HepG2 (cell line): ENCODE data around the gene SLCO3A1. TPM values are rescaled to one million over a fixed set of nuclear protein-coding genes. Genes with fewer than 3 reads are reported as not detected.
A peak's percentile ranks its signal among the peaks of the same experiment; 100 is the strongest.
"Not testable (repeated sequence)": the region's sequence is repeated elsewhere in the genome, so short reads cannot be mapped to it uniquely, and the experiment has no call there.

Experiments used
- ATAC-seq: fragments of 200-7000 bp; cut with Tn5 transposase; 3 replicates; pipeline ENCODE4 v1.9.1; 2020; ENCODE audit warnings: mild to moderate bottlenecking, moderate library complexity
- BruUV-seq: library from RNA; stranded (reverse); fragments of 400-500 nt; replicated peaks from 2 replicates; lab custom pipeline; 2021; lab: Mats Ljungman, UMichigan
- CTCF ChIA-PET: fragments of 300-600 bp; formaldehyde crosslinking; extraction: SDS; loops from one replicate; lab custom pipeline; 2021; ENCODE audit warnings: low total read pairs, inconsistent platforms, low intra/inter-chr PET ratio; lab: Yijun Ruan, JAX
- POLR2A ChIA-PET: fragments of 350-600 bp; sonication (Branson Sonifier 250); formaldehyde crosslinking; loops from one replicate; lab custom pipeline; 2020; ENCODE audit warnings: antibody characterized with exemption, inconsistent platforms; lab: Yijun Ruan, JAX
- DNase-seq: peaks from one replicate; pipeline ENCODE4 v3.0.0-alpha.2; 2015; ENCODE audit warnings: low spot score
- FAIRE-seq: peaks from 3 replicates; lab custom pipeline; 2011; peaks lifted over from hg19 to GRCh38; lab: Jason Lieb, UNC
- H2AFZ ChIP-seq: one replicate; pipeline ENCODE4 v1.6.1; 2011; ENCODE audit warnings: low read length, inconsistent platforms
- H3K27ac ChIP-seq: fragments of 300-600 bp; 3 replicates; pipeline ENCODE4 v1.8.0; 2011; ENCODE audit warnings: mixed run types, mild to moderate bottlenecking, mixed read lengths, low read length, inconsistent platforms; ENCODE audit not compliant: insufficient read depth; ENCODE audit errors: extremely low read length
- H3K27me3 ChIP-seq, 2 experiments: fragments of 200-600 bp in 1 of 2; 2 replicates in 1 of 2; 3 replicates in 1 of 2; pipeline versions ENCODE4 v1.6.0 to v1.8.0; 2011; ENCODE audit warnings: low read length in 2 of 2, mild to moderate bottlenecking in 2 of 2, moderate library complexity in 2 of 2, inconsistent platforms in 1 of 2; ENCODE audit not compliant: insufficient read depth in 2 of 2, control insufficient read depth in 1 of 2
- H3K36me3 ChIP-seq, 2 experiments: fragments of 200-600 bp in 1 of 2; replicated peaks in 1 of 2; 2 replicates in 1 of 2; 3 replicates in 1 of 2; pipeline versions ENCODE4 v1.5.1 to v1.8.0; 2011; ENCODE audit warnings: low read length in 2 of 2, inconsistent platforms in 1 of 2; ENCODE audit not compliant: insufficient read depth in 2 of 2, control insufficient read depth in 1 of 2
- H3K4me1 ChIP-seq: 2 replicates; pipeline ENCODE4 v1.5.1; 2012; ENCODE audit warnings: low read length, inconsistent platforms; ENCODE audit not compliant: insufficient read depth
- H3K4me2 ChIP-seq: 2 replicates; pipeline ENCODE4 v1.6.0; 2011; ENCODE audit warnings: low read depth, low read length, inconsistent platforms
- H3K4me3 ChIP-seq, 3 experiments: fragments of 200-600 bp in 1 of 3; sonication (generic), shearing (Covaris generic) in 1 of 3; replicated peaks in 1 of 3; 2 replicates each; pipeline ENCODE4 v1.5.1; 2011 to 2016; ENCODE audit warnings: low read length in 3 of 3, inconsistent platforms in 2 of 3, low read depth in 2 of 3, mild to moderate bottlenecking in 2 of 3, control low read depth in 1 of 3, mixed read lengths in 1 of 3; ENCODE audit not compliant: insufficient read depth in 1 of 3
- H3K79me2 ChIP-seq: one replicate; pipeline ENCODE4 v1.6.1; 2011; ENCODE audit warnings: low read length, inconsistent platforms; ENCODE audit not compliant: insufficient read depth
- H3K9ac ChIP-seq: 2 replicates; pipeline ENCODE4 v1.6.0; 2011; ENCODE audit warnings: mild to moderate bottlenecking, low read depth, low read length, inconsistent platforms; ENCODE audit not compliant: insufficient read depth
- H3K9me3 ChIP-seq: 2 replicates; pipeline ENCODE4 v1.5.1; 2012; ENCODE audit warnings: mild to moderate bottlenecking, low read length
- H4K20me1 ChIP-seq: 2 replicates; pipeline ENCODE4 v1.6.0; 2011; ENCODE audit warnings: inconsistent platforms, mild to moderate bottlenecking, low read length, moderate library complexity; ENCODE audit not compliant: insufficient read depth
- CTCF ChIP-seq: sonication (generic); formaldehyde crosslinking; IDR thresholded peaks from 2 replicates; pipeline ENCODE4 v1.5.0; 2020; ENCODE audit warnings: mild to moderate bottlenecking, missing genetic modification reagents, moderate library complexity
- MYNN ChIP-seq: sonication (generic); formaldehyde crosslinking; IDR thresholded peaks from 2 replicates; pipeline ENCODE4 v1.4.0; 2020; ENCODE audit warnings: mild to moderate bottlenecking, low read depth, missing genetic modification reagents
- RAD21 ChIP-seq: fragments of 450-650 bp; formaldehyde crosslinking; IDR thresholded peaks from 2 replicates; pipeline ENCODE4 v1.5.0; 2020; ENCODE audit warnings: mild to moderate bottlenecking
- SMC3 ChIP-seq: IDR thresholded peaks from 2 replicates; pipeline ENCODE4 v1.6.1; 2011; ENCODE audit warnings: low read length, improper control_type of control experiment
- STAG1 ChIP-seq: sonication (generic); formaldehyde crosslinking; IDR thresholded peaks from 2 replicates; pipeline ENCODE4 v1.4.0; 2020; ENCODE audit warnings: missing genetic modification reagents
- ZNF263 ChIP-seq: sonication (generic); formaldehyde crosslinking; IDR thresholded peaks from 2 replicates; pipeline ENCODE4 v1.4.0; 2020; ENCODE audit warnings: missing genetic modification reagents
- ZNF513 ChIP-seq: sonication (generic); formaldehyde crosslinking; conservative IDR thresholded peaks from 2 replicates; pipeline ENCODE4 v1.5.0; 2020; ENCODE audit warnings: missing genetic modification reagents
- WGBS: methylation state at CpG from one replicate; pipeline ENCODE4 v1.1.6; 2017; ENCODE audit warnings: low lambda C conversion rate; 5-methylcytosine and 5-hydroxymethylcytosine counted together
- in situ Hi-C: cut with HindIII; loops from 2 replicates; pipeline ENCODE4 v1.10.0; 2017; ENCODE audit warnings: low pct_unique_long_range_greater_than_20kb; ENCODE audit not compliant: extremely low pct_ligation_motif_present
- intact Hi-C: fragments of 100-400 bp; cut with micrococcal nuclease; formaldehyde crosslinking; loops from one replicate; pipeline ENCODE4 v1.10.0; 2022; ENCODE audit not compliant: unreplicated experiment
- polyA plus RNA-seq, 8 experiments: library from polyadenylated mRNA; depleted of rRNA in 3 of 8; stranded (reverse) in 7 of 8; unstranded in 1 of 8; fragments of >200 nt; fragmentation: Illumina TruSeq in 4 of 8; extraction: Trizol in 4 of 8; gene quantifications; 2 replicates each; pipeline versions ENCODE4 v1.2.1 to v1.2.3, GENCODE V29; 2011 to 2016; ENCODE audit warnings: low read depth in 4 of 8, missing spikeins in 1 of 8, mixed read lengths in 1 of 8; ENCODE audit not compliant: insufficient read depth in 1 of 8
- total RNA-seq, 5 experiments: library from RNA; depleted of rRNA; stranded (reverse); fragments of >200 nt; fragmentation: Illumina TruSeq; extraction: Trizol; gene quantifications; 2 replicates each; pipeline ENCODE4 v1.2.3, GENCODE V29; 2016; ENCODE audit warnings: low read depth in 1 of 5

Gene SLCO3A1
- total and polyA plus RNA-seq, 2 of the 13 experiments (the other 11 are each of a cell fraction or from before 2014, with no cell fraction given): 0.02 TPM; not detected in 1

GRCh38 chr15:92205255-92205739 lies 351.8 kb downstream of the SLCO3A1 start:
- no peaks in the 10 kb centered on the region for H4K20me1 ChIP-seq
- intact Hi-C loops (loop anchor here (1.0 kb wide), 1 partner anchor 108 kb away; no protein-coding TSS in a partner anchor), in situ Hi-C loops (no loop called here)
- no peak overlapping the region for H3K27ac ChIP-seq
- H3K9ac ChIP-seq: no peak overlapping the region
- H2AFZ ChIP-seq: no peak overlapping the region
- FAIRE-seq (peak; percentile 44), DNase-seq (peak; percentile 3), ATAC-seq (peak; percentile 78)
- no peaks in the 10 kb centered on the region for H3K4me1 ChIP-seq
- 50% methylated on average over 2 of the region's 2 CpGs for WGBS
- BruUV-seq: no TSS peak
- H3K27me3 ChIP-seq: no peaks in the 10 kb centered on the region
- H3K9me3 ChIP-seq: no peaks in the 10 kb centered on the region
- TF ChIP-seq MYNN (CRISPR knock-in tag) (no peak), STAG1 (CRISPR knock-in tag) (peak; percentile 85), ZNF513 (no peak), SMC3 (peak; percentile 84), RAD21 (CRISPR knock-in tag) (peak; percentile 48; the same call in 1 of the 2 replicates), CTCF (CRISPR knock-in tag) (peak; percentile 75), ZNF263 (CRISPR knock-in tag) (peak; percentile 72)
- no peak overlapping the region for H3K4me3 ChIP-seq
- H3K4me2 ChIP-seq: no peak overlapping the region
- H3K79me2 ChIP-seq: no peaks in the 10 kb centered on the region
- no peaks in the 10 kb centered on the region for H3K36me3 ChIP-seq
- ChIA-PET POLR2A (no interaction called here), CTCF (interaction anchor here (2.2 kb wide), 1 partner anchor 107 kb away, joined by 18 read pairs; no protein-coding TSS in a partner anchor)

- H3K4me3 ChIP-seq, H2AFZ ChIP-seq, H3K4me2 ChIP-seq, CTCF ChIA-PET, H3K36me3 ChIP-seq, H3K4me1 ChIP-seq, FAIRE-seq, H3K27ac ChIP-seq, H4K20me1 ChIP-seq, BruUV-seq, H3K79me2 ChIP-seq, POLR2A ChIA-PET, intact Hi-C loops, H3K9ac ChIP-seq, H3K27me3 ChIP-seq, H3K9me3 ChIP-seq, DNase-seq, ATAC-seq, in situ Hi-C loops: not testable (repeated sequence)
- 0% methylated on average over 3 of the region's 6 CpGs for WGBS
Observed at GRCh38 chr15:92207601-92208000, 354.1 kb downstream of the SLCO3A1 start.
